K562 (cell line): ENCODE measurements around the gene KIAA1614. TPM values are rescaled to one million over a fixed set of nuclear protein-coding genes. Genes with fewer than 3 reads are reported as not detected.

Source experiments
- ADNP ChIP-seq: fragments of 200-800 bp; sonication (Bioruptor generic); IDR thresholded peaks from 2 replicates; pipeline ENCODE4 v1.6.1; 2016; ENCODE audit warnings: missing genetic modification characterization, missing compliant biosample characterization
- MEF2D ChIP-seq: conservative IDR thresholded peaks from 2 replicates; pipeline ENCODE4 v1.6.1; 2016; ENCODE audit warnings: low read depth, missing genetic modification characterization, missing compliant biosample characterization
- MGA ChIP-seq: fragments of 450-650 bp; IDR thresholded peaks from 2 replicates; pipeline ENCODE4 v1.6.1; 2016; ENCODE audit warnings: mild to moderate bottlenecking, moderate library complexity
- PHTF2 ChIP-seq: fragments of 250-450 bp; sonication (Bioruptor Pico); IDR thresholded peaks from 2 replicates; pipeline ENCODE4 v1.5.0; 2021; ENCODE audit warnings: mild to moderate bottlenecking
- PURB ChIP-seq: sonication (generic); formaldehyde crosslinking; IDR thresholded peaks from 2 replicates; pipeline ENCODE4 v1.9.0; 2021; ENCODE audit warnings: low read depth, mild to moderate bottlenecking, missing genetic modification reagents
- ZKSCAN8 ChIP-seq: fragments of 200-800 bp; sonication (Bioruptor generic); IDR thresholded peaks from 2 replicates; pipeline ENCODE4 v1.6.1; 2016; ENCODE audit warnings: missing genetic modification characterization, missing compliant biosample characterization
- polyA plus RNA-seq, 8 experiments: library from polyadenylated mRNA; depleted of rRNA in 4 of 8; stranded (reverse) in 5 of 8; unstranded in 3 of 8; fragments of >200 nt; fragmentation: Nextera tagmentation in 2 of 8; fragmentation: Illumina TruSeq in 1 of 8; extraction: Ambion mirVana in 2 of 8; extraction: Trizol in 1 of 8; gene quantifications; 2 replicates each; pipeline versions ENCODE4 v1.2.1 to v1.2.3, GENCODE V29; 2011 to 2014; ENCODE audit warnings: inconsistent platforms in 1 of 8, missing spikeins in 1 of 8
- total RNA-seq, 7 experiments: library from RNA; depleted of rRNA in 6 of 7; stranded (reverse); fragments of >200 nt in 6 of 7; fragmentation: Illumina TruSeq in 2 of 7; extraction: Trizol in 2 of 7; gene quantifications; 2 replicates each; pipeline versions ENCODE4 v1.2.1 to v1.2.3, GENCODE V29; 2011 to 2021; ENCODE audit warnings: low replicate concordance in 1 of 7
- TF ChIP-seq, protein P1 (sequence below), 2 experiments: fragments of 450-650 bp; IDR thresholded peaks; 2 replicates each; pipeline ENCODE4 v1.6.1; 2016; ENCODE audit warnings: mild to moderate bottlenecking in 2 of 2, borderline replicate concordance in 1 of 2, low read depth in 1 of 2, moderate library complexity in 1 of 2

The KIAA1614 gene
- total and polyA plus RNA-seq, 9 of the 15 experiments (the other 6 are each of a cell fraction or from before 2014, with no cell fraction given): 0.01 to 1.1 (median 0.15) TPM; not detected in 1

- TF ChIP-seq MGA: no peak
- TF ChIP-seq ZKSCAN8 (CRISPR knock-in tag): no peak
- TF ChIP-seq PURB: no peak
- no peak for TF ChIP-seq PHTF2
- TF ChIP-seq ADNP: no peak
- TF ChIP-seq, protein P1, sequence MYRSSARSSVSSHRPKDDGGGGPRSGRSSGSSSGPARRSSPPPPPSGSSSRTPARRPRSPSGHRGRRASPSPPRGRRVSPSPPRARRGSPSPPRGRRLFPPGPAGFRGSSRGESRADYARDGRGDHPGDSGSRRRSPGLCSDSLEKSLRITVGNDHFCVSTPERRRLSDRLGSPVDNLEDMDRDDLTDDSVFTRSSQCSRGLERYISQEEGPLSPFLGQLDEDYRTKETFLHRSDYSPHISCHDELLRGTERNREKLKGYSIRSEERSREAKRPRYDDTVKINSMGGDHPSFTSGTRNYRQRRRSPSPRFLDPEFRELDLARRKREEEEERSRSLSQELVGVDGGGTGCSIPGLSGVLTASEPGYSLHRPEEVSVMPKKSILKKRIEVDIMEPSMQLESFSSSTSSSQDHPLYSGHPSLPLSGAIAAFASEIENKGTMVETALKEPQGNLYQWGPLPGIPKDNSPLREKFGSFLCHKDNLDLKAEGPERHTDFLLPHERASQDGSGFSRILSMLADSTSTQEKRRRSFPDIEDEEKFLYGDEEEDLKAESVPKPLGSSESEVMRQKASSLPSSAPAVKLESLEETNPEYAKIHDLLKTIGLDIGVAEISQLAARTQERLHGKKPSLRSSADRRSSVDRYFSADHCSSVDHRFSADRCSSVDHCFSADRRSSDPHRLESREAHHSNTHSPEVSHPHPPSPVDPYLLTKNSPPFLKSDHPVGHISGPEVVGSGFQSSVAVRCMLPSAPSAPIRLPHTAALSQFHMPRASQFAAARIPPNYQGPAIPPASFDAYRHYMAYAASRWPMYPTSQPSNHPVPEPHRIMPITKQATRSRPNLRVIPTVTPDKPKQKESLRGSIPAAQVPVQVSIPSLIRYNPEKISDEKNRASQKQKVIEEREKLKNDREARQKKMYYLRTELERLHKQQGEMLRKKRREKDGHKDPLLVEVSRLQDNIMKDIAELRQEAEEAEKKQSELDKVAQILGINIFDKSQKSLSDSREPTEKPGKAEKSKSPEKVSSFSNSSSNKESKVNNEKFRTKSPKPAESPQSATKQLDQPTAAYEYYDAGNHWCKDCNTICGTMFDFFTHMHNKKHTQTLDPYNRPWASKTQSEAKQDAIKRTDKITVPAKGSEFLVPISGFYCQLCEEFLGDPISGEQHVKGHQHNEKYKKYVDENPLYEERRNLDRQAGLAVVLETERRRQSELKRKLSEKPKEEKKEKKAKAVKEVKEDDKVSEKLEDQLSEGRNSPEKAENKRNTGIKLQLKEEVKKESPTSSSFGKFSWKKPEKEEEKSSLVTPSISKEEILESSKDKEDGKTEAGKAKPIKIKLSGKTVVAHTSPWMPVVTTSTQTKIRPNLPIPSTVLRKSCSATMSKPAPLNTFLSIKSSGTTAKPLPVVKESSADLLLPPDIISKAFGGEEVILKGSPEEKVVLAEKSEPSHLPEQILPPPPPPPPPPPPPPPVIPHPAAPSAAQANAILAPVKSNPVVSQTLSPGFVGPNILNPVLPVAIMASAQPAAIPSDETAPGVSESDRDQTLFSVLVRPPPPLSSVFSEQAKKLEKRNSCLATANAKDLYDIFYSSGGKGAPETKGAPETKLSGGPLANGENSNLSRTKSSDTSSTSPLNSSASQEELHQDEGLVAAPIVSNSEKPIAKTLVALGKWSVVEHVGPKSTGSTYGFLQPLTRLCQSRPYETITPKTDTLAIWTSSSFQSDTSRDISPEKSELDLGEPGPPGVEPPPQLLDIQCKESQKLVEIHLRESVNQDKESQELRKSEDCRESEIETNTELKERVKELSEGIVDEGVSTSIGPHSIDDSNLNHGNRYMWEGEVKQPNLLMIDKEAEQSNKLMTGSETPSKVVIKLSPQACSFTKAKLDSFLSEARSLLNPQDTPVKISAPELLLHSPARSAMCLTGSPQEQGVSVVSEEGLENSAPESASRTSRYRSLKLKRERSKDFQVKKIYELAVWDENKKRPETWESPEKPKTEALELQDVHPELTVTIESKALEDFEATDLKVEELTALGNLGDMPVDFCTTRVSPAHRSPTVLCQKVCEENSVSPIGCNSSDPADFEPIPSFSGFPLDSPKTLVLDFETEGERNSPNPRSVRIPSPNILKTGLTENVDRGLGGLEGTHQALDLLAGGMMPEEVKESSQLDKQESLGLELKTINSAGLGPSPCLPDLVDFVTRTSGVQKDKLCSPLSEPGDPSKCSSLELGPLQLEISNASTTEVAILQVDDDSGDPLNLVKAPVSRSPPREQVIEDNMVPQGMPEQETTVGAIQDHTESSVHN (IDR thresholded peaks at IDR 0.05; ENCODE audit: borderline replicate concordance in 1 of 2, low read depth in 1 of 2): no peak
- TF ChIP-seq MEF2D (tag): 0 out of 2 replicates have a peak, but pooled peaks have one; percentile 42
Measured at GRCh38 chr1:180970333-180971079, 57.8 kb downstream of the KIAA1614 start (continued).
